HTERT RPE-1 (cell line): ENCODE data around the gene NHSL1.

Experiments
- in situ Hi-C: fragments of 300-500 bp; cut with MboI; formaldehyde crosslinking; loops from 4 replicates; pipeline ENCODE4 v1.14.3; 2020; ENCODE audit warnings: low sequenced_read_pairs

NHSL1 gene, protein sequence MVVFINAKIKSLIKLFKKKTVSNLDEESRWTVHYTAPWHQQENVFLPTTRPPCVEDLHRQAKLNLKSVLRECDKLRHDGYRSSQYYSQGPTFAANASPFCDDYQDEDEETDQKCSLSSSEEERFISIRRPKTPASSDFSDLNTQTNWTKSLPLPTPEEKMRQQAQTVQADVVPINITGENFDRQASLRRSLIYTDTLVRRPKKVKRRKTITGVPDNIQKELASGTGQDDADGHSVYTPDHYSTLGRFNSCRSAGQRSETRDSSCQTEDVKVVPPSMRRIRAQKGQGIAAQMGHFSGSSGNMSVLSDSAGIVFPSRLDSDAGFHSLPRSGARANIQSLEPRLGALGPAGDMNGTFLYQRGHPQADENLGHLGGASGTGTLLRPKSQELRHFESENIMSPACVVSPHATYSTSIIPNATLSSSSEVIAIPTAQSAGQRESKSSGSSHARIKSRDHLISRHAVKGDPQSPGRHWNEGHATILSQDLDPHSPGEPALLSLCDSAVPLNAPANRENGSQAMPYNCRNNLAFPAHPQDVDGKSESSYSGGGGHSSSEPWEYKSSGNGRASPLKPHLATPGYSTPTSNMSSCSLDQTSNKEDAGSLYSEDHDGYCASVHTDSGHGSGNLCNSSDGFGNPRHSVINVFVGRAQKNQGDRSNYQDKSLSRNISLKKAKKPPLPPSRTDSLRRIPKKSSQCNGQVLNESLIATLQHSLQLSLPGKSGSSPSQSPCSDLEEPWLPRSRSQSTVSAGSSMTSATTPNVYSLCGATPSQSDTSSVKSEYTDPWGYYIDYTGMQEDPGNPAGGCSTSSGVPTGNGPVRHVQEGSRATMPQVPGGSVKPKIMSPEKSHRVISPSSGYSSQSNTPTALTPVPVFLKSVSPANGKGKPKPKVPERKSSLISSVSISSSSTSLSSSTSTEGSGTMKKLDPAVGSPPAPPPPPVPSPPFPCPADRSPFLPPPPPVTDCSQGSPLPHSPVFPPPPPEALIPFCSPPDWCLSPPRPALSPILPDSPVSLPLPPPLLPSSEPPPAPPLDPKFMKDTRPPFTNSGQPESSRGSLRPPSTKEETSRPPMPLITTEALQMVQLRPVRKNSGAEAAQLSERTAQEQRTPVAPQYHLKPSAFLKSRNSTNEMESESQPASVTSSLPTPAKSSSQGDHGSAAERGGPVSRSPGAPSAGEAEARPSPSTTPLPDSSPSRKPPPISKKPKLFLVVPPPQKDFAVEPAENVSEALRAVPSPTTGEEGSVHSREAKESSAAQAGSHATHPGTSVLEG (N-terminal part only)

DNA sequence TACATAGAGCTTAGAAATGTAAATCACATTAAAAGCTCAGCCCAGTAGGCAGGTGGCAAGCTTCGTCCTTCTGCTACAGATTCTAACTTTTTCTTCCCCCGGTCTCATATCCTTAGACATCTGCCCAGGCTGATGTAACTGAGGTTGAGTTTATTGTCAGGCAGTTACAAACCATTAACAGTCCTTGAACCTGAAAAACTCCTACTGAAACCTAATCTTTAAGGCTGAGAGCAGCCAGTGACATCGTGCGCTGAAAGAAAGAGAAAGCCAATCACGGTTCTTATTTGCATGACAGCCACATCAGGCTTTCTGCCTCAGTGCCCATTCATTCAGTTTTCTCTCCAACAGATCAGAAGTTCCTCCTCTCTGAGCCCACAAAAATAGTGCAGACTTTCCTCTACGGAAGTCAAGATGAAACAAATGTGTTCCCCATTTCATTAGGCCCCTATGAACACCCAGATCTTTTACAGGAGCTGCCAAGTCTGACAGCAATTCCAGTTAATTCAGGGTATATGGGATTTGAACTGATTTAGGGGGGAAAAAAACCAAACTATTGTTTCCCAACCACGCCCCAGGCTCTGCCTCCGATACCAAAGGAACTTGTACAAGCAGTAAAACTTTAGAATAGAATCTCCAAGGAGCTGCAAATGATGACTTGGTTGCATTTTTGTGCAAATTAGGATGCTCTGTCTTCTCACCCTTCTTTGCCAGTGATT, at the start of gene NHSL1:
Gene NHSL1, minus strand, starts transcription at position 192 of the 716 bp plus-strand sequence. CDS start 204 bp downstream, outside the sequence.
- in situ Hi-C loops, result no loop called here

DNA sequence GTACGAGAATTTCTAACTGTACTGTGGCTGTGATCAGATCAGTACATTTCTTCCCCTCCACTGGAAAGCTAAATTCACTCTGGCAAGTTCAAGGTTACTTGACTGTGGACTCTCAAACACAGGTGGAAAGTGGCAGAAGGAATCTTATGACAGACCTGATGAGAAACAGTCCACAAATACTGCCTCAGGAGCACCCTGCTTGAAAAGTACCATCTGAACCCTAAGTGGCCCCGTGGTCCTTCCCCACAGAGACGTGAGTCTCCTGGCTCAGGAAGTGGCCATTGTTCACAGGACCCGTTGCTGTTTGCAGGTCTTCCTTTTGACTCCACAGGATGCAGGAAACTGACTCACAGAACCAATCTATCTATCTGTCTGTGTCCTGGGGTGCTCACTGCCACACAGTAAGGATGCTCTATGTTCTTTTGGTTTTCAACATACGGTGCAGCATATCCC, 47.5 kb upstream of the NHSL1 start:
- in situ Hi-C loops, result no loop called here

DNA sequence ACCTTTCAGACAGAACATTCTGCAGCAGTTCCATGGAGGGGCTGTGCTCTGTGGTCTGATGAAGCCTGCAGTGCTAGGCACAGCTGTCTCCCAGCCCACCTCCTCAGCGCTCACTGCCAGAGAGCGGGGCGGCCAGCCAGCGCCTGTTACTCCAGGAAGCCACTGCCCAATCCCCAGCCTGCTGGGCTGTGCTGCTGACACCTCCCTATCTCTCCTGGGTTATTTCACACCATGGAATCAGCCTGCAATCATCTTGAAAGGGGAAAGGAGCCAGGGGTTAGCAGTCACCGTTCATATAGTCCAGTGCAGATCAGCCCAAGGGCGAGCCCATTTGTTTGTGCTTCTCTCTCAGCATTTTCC, 46.3 kb upstream of the NHSL1 start:
- in situ Hi-C loops, result no loop called here

DNA sequence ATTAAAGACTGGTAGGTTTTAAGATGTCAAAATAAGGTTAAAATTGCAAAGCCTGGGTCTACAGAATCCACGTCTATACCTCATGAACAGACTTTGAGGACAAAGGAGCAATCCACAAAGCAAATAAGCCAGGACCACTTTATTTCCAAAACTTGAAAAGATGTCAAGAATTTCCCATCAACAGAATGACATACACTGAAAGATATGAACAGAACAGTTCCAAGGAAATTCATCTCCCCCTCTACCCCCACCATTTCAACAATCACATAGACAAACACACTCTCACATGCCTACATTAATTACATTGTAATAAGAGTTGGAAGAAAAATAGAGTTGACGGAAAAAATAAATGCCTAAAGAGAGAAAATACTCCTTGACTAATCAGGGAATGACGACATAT, 45.2 kb upstream of the NHSL1 start:
- in situ Hi-C loops, result no loop called here

DNA sequence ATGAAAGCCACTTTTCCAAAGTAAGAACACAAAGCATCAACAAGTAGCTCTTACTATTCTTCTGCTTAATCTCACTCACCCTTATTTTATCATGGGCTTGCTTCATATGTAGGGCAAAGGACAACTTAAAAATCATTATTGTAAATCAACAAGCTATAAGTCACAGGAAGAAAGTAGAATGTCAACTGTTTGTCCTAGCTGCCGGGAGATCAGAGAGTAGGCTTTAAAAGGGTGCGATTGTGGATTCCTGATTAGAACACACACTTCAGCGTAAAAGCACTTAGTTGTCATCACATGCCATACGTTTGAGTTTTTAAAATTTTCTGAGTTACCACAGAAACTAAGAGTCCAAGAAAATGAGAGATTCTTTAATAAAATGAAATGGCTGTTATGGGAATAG, 44.4 kb upstream of the NHSL1 start:
- in situ Hi-C loops, result no loop called here

DNA sequence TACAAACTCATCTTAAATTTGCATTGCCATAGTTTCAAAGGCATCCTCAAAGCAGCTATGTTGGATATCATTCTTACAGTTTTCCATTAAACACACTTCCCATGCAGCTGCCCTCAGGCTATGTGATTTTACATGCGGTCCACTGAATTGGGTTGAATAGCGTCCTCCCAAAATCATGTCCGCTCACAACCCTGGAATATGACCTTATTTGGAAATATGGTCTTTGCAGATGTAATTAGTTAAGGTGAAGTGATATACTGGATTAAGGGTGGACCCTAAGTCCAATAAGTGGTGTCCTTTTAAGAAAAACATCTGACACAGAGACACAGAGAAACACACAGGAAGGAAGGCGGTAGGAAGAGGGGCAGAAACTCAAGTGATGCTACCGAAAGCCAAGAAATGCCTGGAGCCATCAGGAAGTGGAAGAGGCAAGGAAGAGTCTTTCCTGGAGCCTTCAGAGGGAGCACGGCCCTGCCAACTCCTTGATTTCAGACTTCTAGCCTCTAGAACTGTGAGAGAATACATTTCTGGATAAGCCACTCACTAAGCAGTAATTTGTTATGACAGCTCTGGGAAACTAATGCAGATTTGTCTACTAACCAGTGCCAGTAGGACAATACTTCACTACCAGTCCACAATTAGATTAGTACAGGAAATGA, 42.7 kb upstream of the NHSL1 start:
- in situ Hi-C loops, result no loop called here

DNA sequence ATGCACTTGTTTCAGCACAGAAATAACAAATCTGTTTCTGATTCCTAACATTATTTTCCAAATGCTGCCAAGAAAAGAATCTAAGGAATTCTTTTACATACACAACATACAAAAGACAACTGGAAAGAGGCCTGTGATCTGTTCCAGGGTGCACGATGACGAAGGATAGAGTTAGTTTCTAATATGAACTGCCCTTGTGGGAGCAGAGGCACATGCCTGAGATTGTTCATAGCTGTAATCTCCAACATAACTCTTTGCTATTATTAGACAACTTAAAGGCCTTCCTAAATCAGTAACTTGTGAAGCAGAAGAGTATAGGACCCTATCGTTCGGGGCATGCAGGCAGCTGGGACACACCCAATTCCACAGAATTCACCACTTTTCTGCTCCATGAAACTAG, 41.2 kb upstream of the NHSL1 start:
- in situ Hi-C loops, result no loop called here

DNA sequence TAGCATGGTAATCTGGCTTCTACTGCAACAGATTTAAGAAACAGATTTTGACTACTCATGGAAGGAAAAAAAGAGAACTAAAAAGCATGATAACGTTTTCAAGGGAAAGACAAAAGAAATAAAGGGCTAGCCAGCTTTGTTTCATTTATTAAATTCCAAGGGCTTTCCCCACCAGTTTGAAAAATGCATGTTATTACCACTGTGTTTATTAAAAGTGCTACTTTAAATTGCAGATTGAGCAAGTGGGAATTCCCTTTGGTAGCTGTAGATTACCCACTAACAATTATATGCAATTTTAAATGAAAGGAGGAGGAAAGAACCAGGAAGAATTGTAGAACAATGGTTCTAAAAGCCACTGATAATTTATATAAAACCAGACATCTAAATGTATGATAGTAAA, 40.6 kb upstream of the NHSL1 start:
- in situ Hi-C loops, result no loop called here

DNA sequence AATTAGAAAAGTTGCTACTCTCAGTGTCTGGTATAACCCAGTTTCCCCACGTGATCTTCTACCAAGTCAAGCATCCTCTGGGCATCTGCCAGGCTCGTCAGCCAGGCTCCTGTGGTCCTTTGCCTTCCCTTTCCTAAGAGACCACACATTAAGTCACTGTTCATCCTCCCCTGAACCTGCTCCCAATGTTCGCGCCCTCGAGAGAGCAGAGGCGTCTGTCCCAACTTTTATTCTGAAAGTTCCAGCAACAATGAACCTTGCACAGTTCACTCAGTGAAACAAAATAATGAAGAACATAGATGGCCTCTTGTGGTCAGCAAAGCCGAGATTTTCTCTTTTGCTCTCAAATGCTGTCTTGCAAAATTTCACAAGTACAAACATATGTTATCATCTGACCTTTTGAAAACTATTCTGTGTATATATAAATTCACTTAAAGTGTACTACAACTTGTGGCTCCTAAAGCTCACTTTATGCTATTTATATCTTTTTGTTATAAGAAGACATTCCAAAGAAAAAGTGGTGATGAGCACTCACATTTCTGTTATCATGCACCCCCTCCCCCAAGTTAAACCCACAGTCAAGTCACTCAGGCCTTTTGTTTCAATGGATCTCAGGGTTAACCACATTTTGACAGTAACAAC, 39.2 kb upstream of the NHSL1 start:
- in situ Hi-C loops, result no loop called here

DNA sequence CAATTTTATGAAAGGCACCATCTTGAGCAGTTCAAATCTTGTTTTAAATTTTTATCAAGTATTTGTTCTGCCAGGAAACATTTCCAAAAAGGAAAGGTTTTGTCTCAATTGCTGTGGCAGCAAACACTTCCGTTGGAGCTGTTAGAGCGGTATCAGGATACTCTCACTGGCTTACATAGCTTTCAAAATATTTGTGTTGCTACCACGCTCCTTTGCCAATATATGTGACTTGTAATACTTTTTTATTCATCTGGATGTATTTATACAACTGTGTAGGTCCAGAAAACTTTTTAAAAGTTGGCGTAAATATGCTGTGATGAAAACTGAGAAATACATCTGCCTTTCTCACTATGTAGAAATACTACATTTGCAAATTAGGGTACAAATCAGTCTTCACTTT, 37.8 kb upstream of the NHSL1 start:
- in situ Hi-C loops, result no loop called here

DNA sequence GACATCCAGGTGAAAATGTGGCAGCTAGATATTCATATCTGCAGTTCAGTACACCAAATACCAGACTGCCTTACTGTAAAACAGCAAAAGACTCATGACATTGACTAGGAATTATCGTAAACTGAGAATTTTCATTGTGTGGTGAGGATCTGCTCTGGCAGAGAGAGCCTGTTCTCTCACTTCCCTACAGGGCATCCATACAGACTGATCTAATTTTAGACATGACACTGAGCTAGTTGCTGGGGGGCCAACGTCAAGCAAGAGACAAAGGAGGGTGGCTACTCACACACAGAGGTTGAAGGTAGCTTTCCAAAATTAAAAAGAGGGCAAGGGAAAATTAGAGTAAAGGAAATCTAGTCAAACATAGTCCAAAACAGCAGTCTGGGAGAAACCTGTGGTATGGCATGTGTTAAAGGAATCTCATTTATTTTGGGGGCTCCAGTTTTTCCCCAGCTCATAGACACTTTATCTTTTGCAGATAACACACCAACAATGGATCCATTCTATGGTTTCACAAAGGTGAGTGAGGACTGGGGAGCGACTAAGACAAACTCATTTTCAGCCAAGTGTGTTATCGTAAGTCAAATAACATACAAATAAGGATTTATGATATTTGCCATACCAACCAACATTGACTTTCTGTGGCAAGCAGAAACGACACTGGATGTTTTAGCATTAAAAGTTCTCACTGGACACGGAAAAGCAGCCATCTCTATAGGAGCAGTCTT, 36.6 kb upstream of the NHSL1 start:
- in situ Hi-C loops, result no loop called here

DNA sequence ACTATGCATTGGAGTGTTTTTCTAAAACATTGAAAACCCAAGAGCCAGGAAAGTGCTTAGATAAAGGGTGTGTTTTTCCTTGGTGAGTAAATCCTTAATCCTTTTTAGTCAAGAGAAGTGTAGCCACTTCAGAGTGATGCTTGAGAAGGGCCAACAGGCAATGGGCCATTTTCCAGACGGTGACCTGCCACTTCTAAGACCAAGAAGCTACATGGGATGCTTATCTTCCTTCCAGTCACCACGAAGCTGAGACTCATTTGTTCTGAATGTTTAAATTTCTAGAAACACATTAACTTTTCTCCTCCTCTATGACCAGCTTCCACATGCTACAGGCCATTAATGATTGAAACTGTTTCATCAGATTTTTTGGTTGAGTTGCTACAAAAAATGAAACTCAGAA, 34.4 kb upstream of the NHSL1 start:
- in situ Hi-C loops, result no loop called here

DNA sequence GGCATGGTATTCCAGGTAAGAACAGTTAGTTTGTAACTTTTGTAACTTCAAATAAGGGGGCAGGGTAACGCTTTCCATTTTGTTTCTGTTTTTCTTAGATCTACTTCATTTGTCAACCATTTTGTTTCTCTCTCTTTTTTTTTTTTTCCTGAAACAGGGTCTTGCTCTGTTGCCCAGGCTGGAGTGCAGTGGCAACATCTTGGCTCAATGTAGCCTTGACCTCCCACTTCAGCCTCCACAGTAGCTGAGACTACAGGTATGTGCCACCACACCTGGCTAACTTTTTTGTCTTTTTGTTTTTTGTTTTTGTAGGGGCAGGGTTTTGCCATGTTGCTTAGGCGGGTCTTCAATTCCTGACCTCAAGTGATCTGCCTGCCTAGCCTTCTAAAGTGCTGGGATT, 32.1 kb upstream of the NHSL1 start:
- in situ Hi-C loops, result no loop called here

DNA sequence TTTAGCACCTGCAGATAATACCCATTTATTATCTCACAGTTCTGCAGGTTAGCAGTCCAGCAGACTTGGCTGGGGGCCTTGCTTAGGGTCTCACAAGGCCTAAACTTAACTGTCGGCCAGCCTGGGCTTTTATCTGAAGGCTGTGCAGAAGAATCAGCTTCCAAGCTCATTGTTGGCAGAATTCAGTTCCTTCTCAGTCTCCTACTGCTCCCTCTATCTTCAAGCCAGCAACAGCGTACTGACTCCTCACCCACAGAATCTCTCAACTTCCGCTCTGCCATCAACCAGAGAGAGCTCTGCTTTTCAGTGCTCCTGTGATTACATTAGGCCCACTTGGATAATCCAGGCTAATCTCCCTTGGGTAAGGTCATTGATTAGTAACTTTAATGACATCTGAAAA, 30.2 kb upstream of the NHSL1 start:
- in situ Hi-C loops, result no loop called here

DNA sequence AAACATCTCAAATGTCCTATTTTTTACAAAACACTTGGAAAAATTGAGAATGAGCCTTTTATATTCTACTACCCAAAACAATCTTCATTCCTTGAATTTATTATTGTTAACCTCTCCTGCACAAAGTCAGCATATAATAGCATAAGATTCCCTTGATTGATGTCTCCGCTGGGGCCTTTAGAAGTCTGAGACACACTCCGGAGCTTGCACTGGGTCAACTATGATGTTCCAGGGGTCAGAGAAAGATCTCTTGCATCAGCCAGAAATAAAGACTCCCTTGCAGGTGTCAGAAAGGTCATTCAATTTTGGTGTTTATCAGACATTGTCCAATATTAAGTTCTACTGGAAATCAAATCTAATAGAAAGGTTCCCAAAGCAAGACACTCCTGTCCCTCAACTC, 29.7 kb upstream of the NHSL1 start:
- in situ Hi-C loops, result no loop called here

DNA sequence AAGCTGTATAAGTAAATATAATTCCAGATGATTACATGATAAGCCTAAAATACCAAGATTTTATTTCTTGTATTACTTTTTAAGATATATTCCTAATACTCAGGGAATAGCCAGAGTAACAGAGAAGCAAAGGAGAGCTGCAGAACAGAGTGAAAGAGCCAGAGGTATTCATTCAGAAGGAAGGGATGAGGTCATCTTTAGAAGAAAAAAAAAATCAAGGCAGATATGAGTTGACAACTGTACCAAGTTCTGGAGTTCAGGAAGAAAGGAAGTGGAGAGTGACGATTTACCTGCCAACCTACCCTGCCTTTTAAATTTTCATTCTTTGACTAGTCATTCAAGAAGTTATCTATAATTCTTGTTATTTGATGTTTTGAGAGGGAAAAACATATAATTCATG, 28.8 kb upstream of the NHSL1 start:
- in situ Hi-C loops, result no loop called here

DNA sequence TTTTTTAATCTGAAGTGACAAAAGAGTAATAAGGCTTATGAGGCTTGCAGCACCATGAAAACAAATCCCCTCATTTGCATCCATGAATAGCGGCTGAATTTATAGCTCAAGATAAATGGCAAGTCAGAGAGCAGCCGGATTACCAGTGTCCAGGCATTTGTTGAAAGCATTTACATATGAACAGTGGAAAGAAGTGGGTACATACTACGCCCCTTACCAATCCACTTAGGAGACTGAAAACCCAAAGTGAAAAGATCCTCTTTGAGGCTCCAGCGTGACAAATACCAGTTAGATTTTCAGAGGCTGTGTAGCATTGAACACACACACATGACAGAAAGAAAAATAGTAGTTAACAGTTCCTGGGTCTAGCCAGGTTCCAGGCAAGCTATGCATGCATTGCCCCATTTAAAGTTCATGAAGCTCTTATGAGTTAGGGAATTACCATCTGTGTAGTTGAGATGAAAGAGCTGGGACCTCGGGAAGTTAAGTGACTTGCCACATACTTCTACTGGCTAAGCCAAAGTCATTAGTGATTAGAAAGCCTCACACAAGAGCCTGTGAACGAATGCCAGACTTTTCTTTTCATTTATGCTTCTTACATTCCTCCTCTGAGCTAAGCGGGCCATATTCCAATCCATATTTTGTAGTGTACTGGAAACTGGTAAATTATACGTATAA, 28.3 kb upstream of the NHSL1 start:
- in situ Hi-C loops, result no loop called here

DNA sequence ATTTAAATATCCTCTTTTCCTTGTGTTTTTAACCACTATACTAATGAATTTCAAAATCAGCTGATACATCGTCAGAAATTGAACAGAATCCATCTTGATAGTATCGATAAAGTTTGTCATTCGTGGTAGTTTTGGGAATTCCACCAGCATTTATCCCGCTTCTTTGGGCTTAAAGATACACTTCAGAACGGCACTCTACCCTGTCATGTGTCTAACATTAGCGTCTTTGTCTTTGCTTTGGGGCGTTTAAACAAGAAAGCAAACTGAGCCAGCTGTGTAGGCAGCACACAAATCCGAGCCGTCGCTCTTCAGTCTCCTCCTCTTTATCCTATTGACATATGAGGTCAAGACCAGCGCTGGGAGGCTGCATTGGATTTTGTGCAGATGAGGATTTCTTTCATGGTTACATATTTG, 27.5 kb upstream of the NHSL1 start:
- in situ Hi-C loops, result no loop called here
